Effector memory CD4-positive, alpha-beta T cell (primary cell): Measurements from ENCODE around the gene SYTL4.
"Not testable (repeated sequence)": the region's sequence is repeated elsewhere in the genome, so short reads cannot be mapped to it uniquely, and the experiment has no call there.

Source experiments
- DNase-seq, 3 donors: peaks; one replicate each; pipeline ENCODE4 v3.0.0-alpha.2; 2020
- H3K27ac ChIP-seq: 2 replicates; pipeline ENCODE4 v1.7.0; 2013; ENCODE audit warnings: mild to moderate bottlenecking, low read length, moderate library complexity; ENCODE audit not compliant: insufficient read depth, poor library complexity, severe bottlenecking
- H3K27me3 ChIP-seq: replicated peaks from 2 replicates; pipeline ENCODE4 v1.7.0; 2013; ENCODE audit warnings: mild to moderate bottlenecking, low read length; ENCODE audit not compliant: insufficient read depth, control insufficient read depth, poor library complexity, severe bottlenecking
- H3K36me3 ChIP-seq: 2 replicates; pipeline ENCODE4 v1.7.0; 2013; ENCODE audit warnings: mild to moderate bottlenecking, low read length, moderate library complexity; ENCODE audit not compliant: control insufficient read depth, insufficient read depth
- H3K4me1 ChIP-seq: 2 replicates; pipeline ENCODE4 v1.7.0; 2013; ENCODE audit warnings: low read length, mild to moderate bottlenecking; ENCODE audit not compliant: control insufficient read depth, insufficient read depth, poor library complexity, severe bottlenecking
- H3K4me3 ChIP-seq: 2 replicates; pipeline ENCODE4 v1.7.0; 2013; ENCODE audit warnings: low read length, low read depth, mild to moderate bottlenecking; ENCODE audit not compliant: insufficient read depth, poor library complexity, severe bottlenecking
- H3K9me3 ChIP-seq: 2 replicates; pipeline ENCODE4 v1.7.0; 2013; ENCODE audit warnings: mild to moderate bottlenecking, low read length, moderate library complexity; ENCODE audit not compliant: control insufficient read depth
- total RNA-seq, 3 donors: gene quantifications; one replicate each; lab custom pipeline; 2026; lab: John Stamatoyannopoulos, UW

Gene SYTL4
- 0 to 0.17 (median 0.09) reads per million in 3 donors for total RNA-seq

DNA sequence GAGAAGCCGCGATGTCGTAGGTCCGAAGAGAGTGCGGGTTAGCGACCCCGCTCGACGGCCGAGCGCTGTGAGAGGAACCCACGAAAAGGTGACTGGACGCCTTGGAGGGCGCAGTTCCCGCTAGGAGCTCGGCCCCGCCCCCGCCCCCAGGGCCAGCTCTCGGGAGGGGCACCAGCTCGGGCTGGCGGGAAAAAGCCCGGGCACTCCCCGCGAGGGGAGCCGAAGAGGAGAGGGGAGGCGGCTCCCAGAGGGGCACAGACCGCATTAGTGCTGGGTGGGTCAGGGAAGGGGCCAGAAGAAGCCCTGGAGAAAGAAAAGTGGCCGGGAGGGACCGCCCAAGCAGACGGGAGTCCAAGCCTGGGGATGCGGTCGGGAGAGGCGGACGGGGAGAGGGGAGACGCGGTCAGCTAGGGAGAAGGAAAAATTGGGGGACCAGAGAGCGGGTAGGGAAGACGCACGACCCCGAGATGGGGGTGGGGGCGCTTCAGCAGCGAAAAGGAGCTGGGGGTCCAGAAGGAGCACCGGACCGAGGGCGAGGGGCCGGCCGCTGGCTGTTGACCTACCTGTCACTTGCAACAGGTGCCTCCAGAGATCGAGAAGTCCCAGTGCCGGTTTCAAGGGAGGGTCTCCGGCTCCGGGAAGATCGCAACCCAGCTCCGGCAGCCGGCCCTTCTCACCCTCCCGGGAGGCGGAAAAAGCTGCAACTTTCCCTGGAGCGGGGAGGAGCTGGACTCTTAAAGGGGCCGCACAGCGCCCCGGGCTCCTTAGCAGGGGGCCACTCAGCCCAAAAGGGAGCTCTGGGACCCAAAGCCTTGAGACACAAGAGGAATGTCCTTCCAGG is at the start of gene SYTL4:
TSS of gene SYTL4 (minus strand) at position 681 of the 841 bp plus-strand sequence. CDS start 30,084 bp downstream, outside the sequence.
- no peaks in the 10 kb centered on the region for H3K36me3 ChIP-seq
- no peaks in the 10 kb centered on the region for H3K27me3 ChIP-seq
- H3K4me3 ChIP-seq: no peak within 1 kb of the TSS
- no peaks in the 10 kb centered on the region for H3K9me3 ChIP-seq
- DNase-seq: no peak
- peaks cover 4% of the 10 kb centered on the region for H3K4me1 ChIP-seq
- H3K27ac ChIP-seq: no peak within 1 kb of the TSS

- not testable (repeated sequence) for H3K36me3 ChIP-seq, H3K4me3 ChIP-seq, H3K9me3 ChIP-seq, H3K27me3 ChIP-seq, DNase-seq, H3K4me1 ChIP-seq, H3K27ac ChIP-seq
These were observed 37.5 kb upstream of the SYTL4 start for GRCh38 chrX:100769439-100769838.

DNA sequence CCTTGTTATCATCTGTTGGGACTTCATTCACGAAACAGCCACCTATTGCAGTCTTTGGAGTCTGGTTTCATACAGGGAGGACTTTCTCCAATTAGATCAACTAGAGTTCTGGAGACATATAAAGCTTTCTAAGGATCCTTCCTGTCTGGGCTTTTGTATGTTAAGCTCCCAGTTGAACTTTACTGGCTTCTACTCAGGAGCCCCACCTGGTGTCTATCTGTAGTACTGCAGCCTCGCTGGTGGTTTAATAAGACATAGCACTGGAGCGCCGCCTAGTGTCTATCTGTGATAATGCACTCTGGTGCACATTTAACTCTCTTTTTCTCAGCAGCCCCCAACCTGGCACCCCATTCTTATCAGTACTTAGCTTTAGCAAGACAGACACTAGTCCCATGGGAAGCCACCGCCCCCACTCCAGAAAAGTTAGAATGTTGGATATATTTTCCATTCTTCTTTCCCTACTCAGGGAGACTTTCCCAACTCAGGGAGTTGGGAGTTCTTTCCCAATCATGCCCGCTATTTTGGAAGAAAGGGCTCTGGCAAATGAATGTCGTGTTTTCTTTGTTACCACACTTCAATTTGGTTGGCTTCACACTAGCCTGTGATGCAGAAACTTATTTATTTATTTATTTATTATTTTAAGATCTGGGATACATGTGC is 36.9 kb upstream of the SYTL4 start:
- peak; percentile 61 to 76 (median 72) for DNase-seq
- H3K4me1 ChIP-seq: no peaks in the 10 kb centered on the region
- H3K4me3 ChIP-seq: no peak overlapping the region
- H3K27ac ChIP-seq: no peak overlapping the region
- H3K9me3 ChIP-seq: no peaks in the 10 kb centered on the region
- H3K27me3 ChIP-seq: no peaks in the 10 kb centered on the region
- no peaks in the 10 kb centered on the region for H3K36me3 ChIP-seq

DNA sequence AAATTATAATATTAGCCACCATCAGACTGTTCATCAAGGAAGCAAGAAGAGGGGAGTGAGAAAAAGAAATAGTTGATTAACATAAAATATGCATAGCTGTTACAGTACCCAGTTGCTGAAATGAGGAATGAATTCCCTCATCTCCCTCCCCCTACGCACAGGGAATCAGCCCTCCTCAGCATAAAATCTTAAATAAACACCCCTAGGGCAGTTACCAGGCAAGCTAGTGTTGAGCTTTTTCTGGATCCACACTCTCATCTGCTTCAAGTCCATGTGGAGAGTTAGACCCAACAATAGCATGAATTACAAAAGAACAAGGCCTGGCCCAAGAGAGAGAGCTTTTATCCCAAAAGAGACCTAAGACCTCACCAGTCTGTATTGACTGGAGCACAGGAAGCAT is 19.0 kb upstream of the SYTL4 start:
- Histone ChIP-seq H3K4me1 (no peaks in the 10 kb centered on the region), H3K36me3 (no peaks in the 10 kb centered on the region), H3K9me3 (no peaks in the 10 kb centered on the region), H3K27ac (no peak overlapping the region), H3K27me3 (peaks cover 10% of the 10 kb centered on the region), H3K4me3 (no peak overlapping the region)
- DNase-seq: no peak

DNA sequence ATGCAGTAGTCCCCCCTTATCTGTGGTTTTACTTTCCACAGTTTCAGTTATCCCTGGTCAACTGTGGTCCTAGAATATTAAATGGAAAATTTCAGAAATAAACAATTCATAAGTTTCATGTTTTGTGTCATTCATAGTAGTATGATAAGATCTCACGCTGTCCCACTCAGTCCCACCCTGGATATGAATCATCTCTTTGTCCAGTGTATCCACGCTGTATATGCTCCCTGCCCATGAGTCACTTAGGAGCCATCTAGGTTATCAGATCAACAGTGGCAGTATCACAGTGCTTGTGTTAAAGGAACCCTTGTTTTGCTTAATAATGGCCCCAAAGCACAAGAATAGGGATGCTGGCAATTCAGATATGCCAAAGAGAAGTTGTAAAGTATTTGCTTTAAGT is 16.2 kb upstream of the SYTL4 start:
- H3K27ac ChIP-seq: no peak overlapping the region
- H3K9me3 ChIP-seq: no peaks in the 10 kb centered on the region
- DNase-seq: no peak

GRCh38 chrX:100747703-100748102 is 15.8 kb upstream of the SYTL4 start:
- H3K27me3 ChIP-seq: peaks cover 10% of the 10 kb centered on the region
- no peak overlapping the region for H3K27ac ChIP-seq
- no peak overlapping the region for H3K4me3 ChIP-seq
- no peak for DNase-seq
- no peaks in the 10 kb centered on the region for H3K4me1 ChIP-seq
- H3K36me3 ChIP-seq: no peaks in the 10 kb centered on the region
- no peaks in the 10 kb centered on the region for H3K9me3 ChIP-seq

More for the DNA sequence above, 16.2 kb upstream of the SYTL4 start:
- no peaks in the 10 kb centered on the region for H3K36me3 ChIP-seq
- H3K4me1 ChIP-seq: no peaks in the 10 kb centered on the region
- peaks cover 10% of the 10 kb centered on the region for H3K27me3 ChIP-seq
- no peak overlapping the region for H3K4me3 ChIP-seq

DNA sequence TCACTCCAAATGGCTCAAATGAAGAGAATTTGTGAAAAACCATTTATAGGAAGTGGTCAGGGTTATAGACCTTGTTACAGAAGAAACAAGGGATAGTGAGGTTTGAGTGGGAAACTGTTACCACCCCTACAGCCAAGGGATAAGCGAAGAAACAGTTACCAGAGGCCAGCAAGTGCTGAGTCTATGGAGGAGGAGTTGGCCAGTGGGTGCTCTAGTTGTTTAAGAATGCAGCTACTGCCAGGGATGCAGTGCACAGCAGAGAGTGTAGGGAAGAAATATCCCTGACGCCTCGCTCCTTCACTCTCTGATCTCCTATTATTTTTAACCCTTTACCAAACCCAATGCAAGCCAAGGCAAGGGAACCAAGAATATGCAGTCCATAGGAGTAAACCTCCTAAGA is 15.2 kb upstream of the SYTL4 start:
- no peak for DNase-seq
- H3K36me3 ChIP-seq: no peaks in the 10 kb centered on the region
- no peaks in the 10 kb centered on the region for H3K4me1 ChIP-seq
- H3K9me3 ChIP-seq: no peaks in the 10 kb centered on the region
- H3K4me3 ChIP-seq: no peak overlapping the region
- peaks cover 10% of the 10 kb centered on the region for H3K27me3 ChIP-seq
- no peak overlapping the region for H3K27ac ChIP-seq

DNA sequence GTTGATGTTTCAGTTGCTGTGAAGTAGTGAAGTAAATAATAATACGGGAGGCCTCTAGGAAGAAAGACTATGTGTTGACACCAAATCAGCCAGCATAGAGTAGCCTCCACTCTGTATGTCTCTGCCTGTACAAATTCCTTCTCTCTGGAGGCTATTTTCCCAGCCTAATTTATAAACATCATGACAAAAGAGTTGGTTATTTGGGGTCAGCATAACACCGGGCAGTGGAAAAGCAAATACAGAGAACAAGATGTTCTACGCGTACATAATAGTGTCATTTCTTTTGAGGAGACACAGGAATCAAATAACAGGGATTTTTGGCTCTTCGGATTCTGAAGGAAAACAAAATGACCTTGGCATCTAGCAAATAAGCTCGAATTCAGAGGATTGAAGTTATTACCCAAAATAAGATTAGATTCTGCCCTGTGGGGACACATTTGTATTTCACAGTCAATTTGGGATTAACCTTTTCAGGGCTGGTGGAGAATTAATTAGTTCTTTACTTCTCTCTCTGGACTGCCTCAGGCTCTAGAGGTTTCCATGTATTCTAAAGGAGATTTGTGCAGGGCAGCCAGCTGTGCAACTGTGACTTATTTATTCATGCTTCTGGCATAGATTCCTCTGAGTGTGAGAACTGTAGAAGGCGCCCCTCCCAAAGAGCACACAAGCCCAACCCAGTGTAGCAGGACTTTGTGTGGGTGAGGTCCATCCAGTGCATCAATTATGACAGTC is 14.1 kb upstream of the SYTL4 start:
- DNase-seq: no peak
- H3K27ac ChIP-seq: no peak overlapping the region

DNA sequence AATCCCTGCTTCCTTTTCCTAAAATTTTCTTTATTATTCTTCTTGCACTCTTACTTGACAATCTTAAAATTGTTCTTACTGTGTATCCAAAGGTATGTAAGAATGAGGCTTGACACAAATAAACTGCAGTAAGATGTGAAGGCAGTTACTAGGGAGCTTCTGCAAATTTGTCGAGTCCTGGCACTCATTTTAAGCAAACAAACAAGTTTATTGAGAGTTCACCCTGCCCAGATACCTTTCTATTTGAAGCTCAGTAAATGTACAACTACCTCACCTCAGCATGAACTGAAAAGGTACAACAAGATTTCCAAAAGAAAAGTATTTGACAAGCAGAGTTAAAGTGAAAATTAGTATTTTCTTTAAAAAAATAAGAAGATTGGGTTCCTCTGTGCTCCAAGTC is 13.3 kb upstream of the SYTL4 start:
- Histone ChIP-seq H3K4me1 (no peaks in the 10 kb centered on the region), H3K36me3 (no peaks in the 10 kb centered on the region), H3K27ac (no peak overlapping the region), H3K4me3 (no peak overlapping the region), H3K27me3 (no peaks in the 10 kb centered on the region), H3K9me3 (no peaks in the 10 kb centered on the region)
- no peak for DNase-seq

More for the DNA sequence above, 14.1 kb upstream of the SYTL4 start:
- Histone ChIP-seq H3K9me3 (no peaks in the 10 kb centered on the region), H3K27me3 (peaks cover 5% of the 10 kb centered on the region), H3K36me3 (no peaks in the 10 kb centered on the region), H3K4me1 (no peaks in the 10 kb centered on the region), H3K4me3 (no peak overlapping the region)
